ENCODE data around the gene TAF1. TPM values are rescaled to one million over a fixed set of nuclear protein-coding genes. Genes with fewer than 3 reads are reported as not detected.
"Not testable (repeated sequence)": the region's sequence is repeated elsewhere in the genome, so short reads cannot be mapped to it uniquely, and the experiment has no call there.

The TAF1 gene
- total and polyA plus RNA-seq, 2 of the 13 experiments (the other 11 are each of a cell fraction or from before 2014, with no cell fraction given), result 8.1 to 17.7 TPM

GRCh38 chrX:71349867-71350266, 16.3 kb upstream of the TAF1 start:
- H3K4me3 ChIP-seq (replicated peaks in 1 of 3; ENCODE audit: insufficient read depth in 1 of 3, low read depth in 2 of 3, low read length in 3 of 3); POLR2A ChIA-PET; H3K4me2 ChIP-seq (ENCODE audit: low read depth, low read length); H3K27ac ChIP-seq (ENCODE audit: extremely low read length, insufficient read depth, low read length); DNase-seq (ENCODE audit: low spot score); H3K79me2 ChIP-seq (ENCODE audit: insufficient read depth, low read length); H2AFZ ChIP-seq (ENCODE audit: low read length); H4K20me1 ChIP-seq (ENCODE audit: insufficient read depth, low read length); H3K27me3 ChIP-seq (ENCODE audit: control insufficient read depth in 1 of 2, insufficient read depth in 2 of 2, low read length in 2 of 2); in situ Hi-C loops (cut with HindIII; ENCODE audit: extremely low pct_ligation_motif_present, low pct_unique_long_range_greater_than_20kb); H3K36me3 ChIP-seq (replicated peaks in 1 of 2; ENCODE audit: control insufficient read depth in 1 of 2, insufficient read depth in 2 of 2, low read length in 2 of 2); H3K9me3 ChIP-seq (ENCODE audit: low read length); intact Hi-C loops (cut with micrococcal nuclease; ENCODE audit: unreplicated experiment); H3K9ac ChIP-seq (ENCODE audit: insufficient read depth, low read depth, low read length); CTCF ChIA-PET (ENCODE audit: low intra/inter-chr PET ratio, low total read pairs); BruUV-seq (replicated peaks): not testable (repeated sequence)
- peaks cover 13% of the 10 kb centered on the region for H3K4me1 ChIP-seq (ENCODE audit: insufficient read depth, low read length)
- FAIRE-seq (peak; percentile 95), ATAC-seq (peak; percentile 43)
- peak; percentile 22; the same call in 1 of the 2 replicates for TF ChIP-seq RAD21 (CRISPR knock-in tag; IDR thresholded peaks at IDR 0.05)
- peak; percentile 41 for TF ChIP-seq STAG1 (CRISPR knock-in tag; IDR thresholded peaks at IDR 0.05)
- TF ChIP-seq CTCF (CRISPR knock-in tag; IDR thresholded peaks at IDR 0.05), result peak; percentile 44
- no CpG with 5 or more reads among the region's 6 CpGs for whole genome bisulfite sequencing (ENCODE audit: low lambda C conversion rate)

- H4K20me1 ChIP-seq (ENCODE audit: insufficient read depth, low read length); H3K9me3 ChIP-seq (ENCODE audit: low read length); intact Hi-C loops (cut with micrococcal nuclease; ENCODE audit: unreplicated experiment); H3K36me3 ChIP-seq (replicated peaks in 1 of 2; ENCODE audit: control insufficient read depth in 1 of 2, insufficient read depth in 2 of 2, low read length in 2 of 2); H3K27me3 ChIP-seq (ENCODE audit: control insufficient read depth in 1 of 2, insufficient read depth in 2 of 2, low read length in 2 of 2); BruUV-seq (replicated peaks); in situ Hi-C loops (cut with HindIII; ENCODE audit: extremely low pct_ligation_motif_present, low pct_unique_long_range_greater_than_20kb); H2AFZ ChIP-seq (ENCODE audit: low read length); H3K79me2 ChIP-seq (ENCODE audit: insufficient read depth, low read length); FAIRE-seq; CTCF ChIA-PET (ENCODE audit: low intra/inter-chr PET ratio, low total read pairs): not testable (repeated sequence)
- WGBS (ENCODE audit: low lambda C conversion rate), result 0% methylated on average over 2 of the region's 5 CpGs
- peaks cover 28% of the 10 kb centered on the region for H3K4me1 ChIP-seq (ENCODE audit: insufficient read depth, low read length)
- peak; percentile 83 for ATAC-seq
- H3K9ac ChIP-seq (ENCODE audit: insufficient read depth, low read depth, low read length), result peak overlapping the region; percentile 62
- DNase-seq (ENCODE audit: low spot score), result peak; percentile 25
- peak overlapping the region; percentile 90 for H3K27ac ChIP-seq (ENCODE audit: extremely low read length, insufficient read depth, low read length)
- peak overlapping the region; percentile 73 for H3K4me2 ChIP-seq (ENCODE audit: low read depth, low read length)
- TF ChIP-seq MLX (CRISPR knock-in tag; IDR thresholded peaks at IDR 0.05), result peak; percentile 44; the same call in 1 of the 2 replicates
- 0 out of 2 replicates have a peak, but pooled peaks have one; percentile 27 for TF ChIP-seq ZNF501 (CRISPR knock-in tag; IDR thresholded peaks at IDR 0.05)
- POLR2A ChIA-PET, result interaction anchor here (0.8 to 2.9 kb wide), 8 partner anchors 14 to 170 kb away, joined by 3 to 36 read pairs (median 5); partner anchors contain the start of genes NONO and TAF1
- H3K4me3 ChIP-seq (replicated peaks in 1 of 3; ENCODE audit: insufficient read depth in 1 of 3, low read depth in 2 of 3, low read length in 3 of 3), result peak overlapping the region in 2 of 3 experiments; percentile 1 to 50; a peak in 3 of 6 replicates
These were observed 13.7 kb upstream of the TAF1 start for GRCh38 chrX:71352439-71352838.

Data from HepG2 (cell line).